Activated CD4-positive, alpha-beta T cell treated with anti-CD3 and anti-CD28 coated beads, Interleukin-2, amount 10 ng/mL, durations not matched to agents 7 days and 5 days (primary cell): ENCODE measurements around the gene DCST2. TPM values are rescaled to one million over a fixed set of nuclear protein-coding genes. Genes with fewer than 3 reads are reported as not detected.

Experiments
- CTCF ChIA-PET: fragments of 350-600 bp; sonication (Branson Sonifier 250); formaldehyde crosslinking; loops from one replicate; lab custom pipeline; 2021; ENCODE audit warnings: antibody characterized with exemption; lab: Charles Lee
- POLR2A ChIA-PET: fragments of 350-600 bp; sonication (Branson Sonifier 250); formaldehyde crosslinking; loops from one replicate; lab custom pipeline; 2021; ENCODE audit warnings: antibody characterized with exemption; lab: Charles Lee
- DNase-seq: peaks from one replicate; pipeline ENCODE4 v3.0.0-alpha.2; 2020
- H3K27ac Mint-ChIP-seq: one replicate; pipeline ENCODE4 v1.8.0; 2021; ENCODE audit warnings: mild to moderate bottlenecking, moderate library complexity, mixed read lengths
- H3K27me3 Mint-ChIP-seq: one replicate; pipeline ENCODE4 v1.8.0; 2021; ENCODE audit warnings: mixed read lengths
- H3K36me3 Mint-ChIP-seq: one replicate; pipeline ENCODE4 v1.8.0; 2021; ENCODE audit warnings: low read depth, mixed read lengths
- H3K4me1 Mint-ChIP-seq: one replicate; pipeline ENCODE4 v1.8.0; 2021; ENCODE audit warnings: mixed read lengths
- H3K4me3 Mint-ChIP-seq: one replicate; pipeline ENCODE4 v1.8.0; 2021; ENCODE audit warnings: mild to moderate bottlenecking, moderate library complexity, mixed read lengths
- H3K9me3 Mint-ChIP-seq: one replicate; pipeline ENCODE4 v1.8.0; 2021; ENCODE audit warnings: mixed read lengths
- total RNA-seq, 2 experiments: library from RNA; stranded (reverse); gene quantifications; one replicate each; pipeline ENCODE4 v1.2.3, GENCODE V29; 2021

Gene DCST2
- total RNA-seq, 2 experiments from 2014 or later, result 0.50 to 0.73 TPM

GRCh38 chr1:155043301-155043702, 9.7 kb upstream of the DCST2 start:
- CTCF ChIA-PET, result interaction anchor here (0.8 to 21.0 kb wide), 9 partner anchors 10 to 95 kb away, joined by 3 to 222 read pairs (median 3); partner anchors contain the start of genes DCST1 and DCST2
- no peak overlapping the region for H3K27ac Mint-ChIP-seq
- peaks cover 16% of the 10 kb centered on the region for H3K4me1 Mint-ChIP-seq
- peaks cover 5% of the 10 kb centered on the region for H3K27me3 Mint-ChIP-seq
- POLR2A ChIA-PET, result no interaction called here
- DNase-seq, result no peak
- H3K4me3 Mint-ChIP-seq, result no peak overlapping the region
- no peaks in the 10 kb centered on the region for H3K36me3 Mint-ChIP-seq
- H3K9me3 Mint-ChIP-seq, result no peaks in the 10 kb centered on the region

- Mint-ChIP-seq H3K27ac (no peak overlapping the region), H3K9me3 (no peaks in the 10 kb centered on the region), H3K36me3 (no peaks in the 10 kb centered on the region), H3K27me3 (peaks cover 9% of the 10 kb centered on the region), H3K4me3 (no peak overlapping the region), H3K4me1 (peaks cover 16% of the 10 kb centered on the region)
- DNase-seq, result no peak
- CTCF ChIA-PET, result interaction anchor here (2.4 to 21.0 kb wide), 4 partner anchors 8 to 25 kb away, joined by 11 to 222 read pairs (median 34); partner anchors contain the start of genes ADAM15, DCST1 and DCST2
- POLR2A ChIA-PET, result no interaction called here
These were observed 9.2 kb upstream of the DCST2 start for GRCh38 chr1:155042789-155043188.

GRCh38 chr1:155040358-155041093, 6.9 kb upstream of the DCST2 start:
- H3K4me3 Mint-ChIP-seq, result no peak overlapping the region
- H3K27ac Mint-ChIP-seq, result no peak overlapping the region
- no peak for DNase-seq
- H3K27me3 Mint-ChIP-seq, result peaks cover 11% of the 10 kb centered on the region
- peaks cover 16% of the 10 kb centered on the region for H3K4me1 Mint-ChIP-seq
- POLR2A ChIA-PET, result no interaction called here
- H3K9me3 Mint-ChIP-seq, result no peaks in the 10 kb centered on the region
- CTCF ChIA-PET, result interaction anchor here (0.6 to 21.0 kb wide), 5 partner anchors 10 to 133 kb away, joined by 3 to 222 read pairs (median 6); partner anchors contain the start of gene ADAM15
- no peaks in the 10 kb centered on the region for H3K36me3 Mint-ChIP-seq

- H3K36me3 Mint-ChIP-seq, result no peaks in the 10 kb centered on the region
- H3K27me3 Mint-ChIP-seq, result peaks cover 11% of the 10 kb centered on the region
- peaks cover 6% of the 10 kb centered on the region for H3K4me1 Mint-ChIP-seq
- ChIA-PET CTCF (interaction anchor here (0.9 to 21.0 kb wide), 4 partner anchors 11 to 46 kb away, joined by 4 to 222 read pairs (median 5); partner anchors contain the start of gene ADAM15), POLR2A (no interaction called here)
- H3K27ac Mint-ChIP-seq, result no peak overlapping the region
- no peaks in the 10 kb centered on the region for H3K9me3 Mint-ChIP-seq
- DNase-seq, result no peak
- no peak overlapping the region for H3K4me3 Mint-ChIP-seq
These were observed 5.7 kb upstream of the DCST2 start for GRCh38 chr1:155039308-155039669.

GRCh38 chr1:155038602-155039307, 5.2 kb upstream of the DCST2 start:
- Mint-ChIP-seq H3K27ac (no peak overlapping the region), H3K36me3 (no peaks in the 10 kb centered on the region), H3K9me3 (no peaks in the 10 kb centered on the region), H3K4me1 (peaks cover 6% of the 10 kb centered on the region), H3K4me3 (no peak overlapping the region), H3K27me3 (peaks cover 11% of the 10 kb centered on the region)
- DNase-seq, result no peak
- CTCF ChIA-PET, result interaction anchor here (0.5 to 21.0 kb wide), 8 partner anchors 9 to 370 kb away, joined by 3 to 222 read pairs (median 4); partner anchors contain the start of genes ADAM15 and KRTCAP2
- POLR2A ChIA-PET, result no interaction called here

- H3K4me3 Mint-ChIP-seq, result no peak overlapping the region
- ChIA-PET CTCF (interaction anchor here (0.5 to 21.0 kb wide), 5 partner anchors 10 to 369 kb away, joined by 3 to 222 read pairs (median 4); partner anchors contain the start of gene KRTCAP2), POLR2A (no interaction called here)
- H3K4me1 Mint-ChIP-seq, result peaks cover 6% of the 10 kb centered on the region
- H3K27me3 Mint-ChIP-seq, result peaks cover 11% of the 10 kb centered on the region
- DNase-seq, result no peak
- H3K27ac Mint-ChIP-seq, result no peak overlapping the region
- H3K36me3 Mint-ChIP-seq, result no peaks in the 10 kb centered on the region
- H3K9me3 Mint-ChIP-seq, result no peaks in the 10 kb centered on the region
These were observed 4.4 kb upstream of the DCST2 start for GRCh38 chr1:155037851-155038441.

- CTCF ChIA-PET, result interaction anchor here (0.7 to 21.0 kb wide), 4 partner anchors 11 to 53 kb away, joined by 3 to 222 read pairs (median 3); no protein-coding TSS in a partner anchor
- Mint-ChIP-seq H3K36me3 (no peaks in the 10 kb centered on the region), H3K4me1 (peaks cover 6% of the 10 kb centered on the region), H3K9me3 (no peaks in the 10 kb centered on the region), H3K27ac (no peak overlapping the region), H3K4me3 (no peak overlapping the region), H3K27me3 (peaks cover 10% of the 10 kb centered on the region)
- POLR2A ChIA-PET, result no interaction called here
- DNase-seq, result no peak
These were observed 3.5 kb upstream of the DCST2 start for GRCh38 chr1:155037043-155037442.

- peaks cover 10% of the 10 kb centered on the region for H3K27me3 Mint-ChIP-seq
- peaks cover 6% of the 10 kb centered on the region for H3K4me1 Mint-ChIP-seq
- no peak for DNase-seq
- H3K4me3 Mint-ChIP-seq, result no peak overlapping the region
- no peak overlapping the region for H3K27ac Mint-ChIP-seq
- H3K36me3 Mint-ChIP-seq, result no peaks in the 10 kb centered on the region
- H3K9me3 Mint-ChIP-seq, result no peaks in the 10 kb centered on the region
- POLR2A ChIA-PET, result no interaction called here
- CTCF ChIA-PET, result interaction anchor here (1.3 to 21.0 kb wide), 4 partner anchors 8 to 18 kb away, joined by 3 to 222 read pairs (median 20); no protein-coding TSS in a partner anchor
These were observed 2.4 kb upstream of the DCST2 start for GRCh38 chr1:155035936-155036335.

GRCh38 chr1:155034318-155035208, 982 bp upstream of the DCST2 start:
- POLR2A ChIA-PET, result interaction anchor here (0.6 kb wide), 1 partner anchor 1073 kb away, joined by 3 read pairs; no protein-coding TSS in a partner anchor
- H3K9me3 Mint-ChIP-seq, result no peaks in the 10 kb centered on the region
- no peak for DNase-seq
- H3K4me1 Mint-ChIP-seq, result peaks cover 6% of the 10 kb centered on the region
- CTCF ChIA-PET, result interaction anchor here (0.6 to 21.0 kb wide), 3 partner anchors 9 to 441 kb away, joined by 4 to 222 read pairs (median 36); no protein-coding TSS in a partner anchor
- H3K27me3 Mint-ChIP-seq, result peaks cover 10% of the 10 kb centered on the region
- H3K4me3 Mint-ChIP-seq, result no peak overlapping the region
- no peaks in the 10 kb centered on the region for H3K36me3 Mint-ChIP-seq
- no peak overlapping the region for H3K27ac Mint-ChIP-seq

- POLR2A ChIA-PET, result no interaction called here
- CTCF ChIA-PET, result interaction anchor here (0.6 to 21.0 kb wide), 7 partner anchors 11 to 140 kb away, joined by 3 to 222 read pairs (median 3); partner anchors contain the start of gene KRTCAP2
These were observed 695 bp downstream of the DCST2 start for GRCh38 chr1:155032886-155033285.

GRCh38 chr1:155030899-155031298, 2.7 kb downstream of the DCST2 start:
- CTCF ChIA-PET, result interaction anchor here (5.8 to 21.0 kb wide), 2 partner anchors 13 kb away, joined by 36 to 222 read pairs; no protein-coding TSS in a partner anchor
- no peak overlapping the region for H3K27ac Mint-ChIP-seq
- H3K36me3 Mint-ChIP-seq, result no peaks in the 10 kb centered on the region
- DNase-seq, result no peak
- H3K4me1 Mint-ChIP-seq, result no peaks in the 10 kb centered on the region
- POLR2A ChIA-PET, result no interaction called here
- H3K27me3 Mint-ChIP-seq, result peaks cover 3% of the 10 kb centered on the region
- no peaks in the 10 kb centered on the region for H3K9me3 Mint-ChIP-seq
- H3K4me3 Mint-ChIP-seq, result no peak overlapping the region

More at GRCh38 chr1:155032886-155033285, 695 bp downstream of the DCST2 start:
- peaks cover 7% of the 10 kb centered on the region for H3K27me3 Mint-ChIP-seq
- DNase-seq, result no peak
- H3K9me3 Mint-ChIP-seq, result no peaks in the 10 kb centered on the region
- H3K4me3 Mint-ChIP-seq, result no peak overlapping the region
- H3K4me1 Mint-ChIP-seq, result no peaks in the 10 kb centered on the region
- no peak overlapping the region for H3K27ac Mint-ChIP-seq
- no peaks in the 10 kb centered on the region for H3K36me3 Mint-ChIP-seq
